Transverse colon (tissue), 4 donors: ENCODE measurements around the gene INMT. TPM values are rescaled to one million over a fixed set of nuclear protein-coding genes. Genes with fewer than 3 reads are reported as not detected.

Experiments
- DNase-seq: peaks from one replicate; pipeline ENCODE4 v3.0.0-alpha.2; 2019
- H3K27ac ChIP-seq, 4 donors: fragments of 200-600 bp; sonication (generic); 2 replicates each; pipeline ENCODE4 v1.5.1; 2016 to 2018; ENCODE audit warnings: inconsistent platforms in 4 of 4
- H3K27me3 ChIP-seq: fragments of 200-600 bp; sonication (generic); 2 replicates; pipeline ENCODE4 v1.5.1; 2017; ENCODE audit warnings: inconsistent platforms
- H3K36me3 ChIP-seq, 4 donors: fragments of 200-600 bp; sonication (generic); 2 replicates each; pipeline ENCODE4 v1.5.1; 2017 to 2019; ENCODE audit warnings: inconsistent platforms in 4 of 4
- H3K4me1 ChIP-seq, 4 donors: fragments of 200-600 bp; sonication (generic); 2 replicates each; pipeline ENCODE4 v1.5.1; 2017 to 2020; ENCODE audit warnings: inconsistent platforms in 4 of 4
- H3K4me3 ChIP-seq, 4 donors: fragments of 200-600 bp; sonication (generic); 1 replicate in 1 of 4; 2 replicates in 3 of 4; pipeline versions ENCODE4 v1.5.1 to v1.6.1; 2017 to 2019; ENCODE audit warnings: inconsistent platforms in 4 of 4
- H3K9me3 ChIP-seq, 2 donors: fragments of 200-600 bp; sonication (generic); 2 replicates each; pipeline ENCODE4 v1.5.1; 2017 to 2019; ENCODE audit warnings: inconsistent platforms in 2 of 2
- CTCF ChIP-seq, 5 experiments: fragments of 200-600 bp in 3 of 5; fragments of 450-650 bp in 2 of 5; sonication (generic) in 3 of 5; IDR thresholded peaks; 1 replicate in 2 of 5; 2 replicates in 3 of 5; pipeline ENCODE4 v1.5.1; 2016 to 2017; ENCODE audit warnings: antibody characterized with exemption in 5 of 5, inconsistent platforms in 3 of 5, mild to moderate bottlenecking in 2 of 5, moderate library complexity in 1 of 5
- EP300 ChIP-seq: sonication (generic); formaldehyde crosslinking; IDR thresholded peaks from one replicate; pipeline ENCODE4 v1.6.1; 2017; ENCODE audit warnings: antibody characterized with exemption, low read depth
- POLR2A ChIP-seq: fragments of 450-650 bp; IDR thresholded peaks from one replicate; pipeline ENCODE4 v1.6.1; 2016; ENCODE audit warnings: antibody characterized with exemption, mild to moderate bottlenecking, moderate library complexity
- POLR2AphosphoS5 ChIP-seq, 3 donors: sonication (generic); formaldehyde crosslinking; IDR thresholded peaks; one replicate each; pipeline ENCODE4 v1.6.1; 2016; ENCODE audit warnings: antibody characterized with exemption in 3 of 3
- WGBS, 2 donors: methylation state at CpG; one replicate each; pipeline ENCODE4 v1.1.5; 2018; ENCODE audit warnings: low coverage in 1 of 2; 5-methylcytosine and 5-hydroxymethylcytosine counted together
- in situ Hi-C, 4 donors: fragments of 200-750 bp; cut with MboI; loops; one replicate each; pipeline versions ENCODE4 v1.15.0 to v1.15.1; 2017; ENCODE audit warnings: low sequenced_read_pairs in 3 of 4, low pct_ligation_motif_present in 1 of 4, low pct_unique_long_range_greater_than_20kb in 1 of 4
- intact Hi-C: fragments of 100-400 bp; cut with DNase I; formaldehyde crosslinking; loops from one replicate; pipeline ENCODE4 v1.15.1; 2023; ENCODE audit warnings: low total_unique reads
- total RNA-seq, 4 donors: library from RNA; depleted of rRNA; stranded (reverse); fragments of >200 nt; gene quantifications; one replicate each; pipeline ENCODE4 v1.1.0, GENCODE V29; 2016

The INMT gene
- total RNA-seq, 4 donors from 2014 or later: 3.8 to 15.5 (median 8.7) TPM

DNA sequence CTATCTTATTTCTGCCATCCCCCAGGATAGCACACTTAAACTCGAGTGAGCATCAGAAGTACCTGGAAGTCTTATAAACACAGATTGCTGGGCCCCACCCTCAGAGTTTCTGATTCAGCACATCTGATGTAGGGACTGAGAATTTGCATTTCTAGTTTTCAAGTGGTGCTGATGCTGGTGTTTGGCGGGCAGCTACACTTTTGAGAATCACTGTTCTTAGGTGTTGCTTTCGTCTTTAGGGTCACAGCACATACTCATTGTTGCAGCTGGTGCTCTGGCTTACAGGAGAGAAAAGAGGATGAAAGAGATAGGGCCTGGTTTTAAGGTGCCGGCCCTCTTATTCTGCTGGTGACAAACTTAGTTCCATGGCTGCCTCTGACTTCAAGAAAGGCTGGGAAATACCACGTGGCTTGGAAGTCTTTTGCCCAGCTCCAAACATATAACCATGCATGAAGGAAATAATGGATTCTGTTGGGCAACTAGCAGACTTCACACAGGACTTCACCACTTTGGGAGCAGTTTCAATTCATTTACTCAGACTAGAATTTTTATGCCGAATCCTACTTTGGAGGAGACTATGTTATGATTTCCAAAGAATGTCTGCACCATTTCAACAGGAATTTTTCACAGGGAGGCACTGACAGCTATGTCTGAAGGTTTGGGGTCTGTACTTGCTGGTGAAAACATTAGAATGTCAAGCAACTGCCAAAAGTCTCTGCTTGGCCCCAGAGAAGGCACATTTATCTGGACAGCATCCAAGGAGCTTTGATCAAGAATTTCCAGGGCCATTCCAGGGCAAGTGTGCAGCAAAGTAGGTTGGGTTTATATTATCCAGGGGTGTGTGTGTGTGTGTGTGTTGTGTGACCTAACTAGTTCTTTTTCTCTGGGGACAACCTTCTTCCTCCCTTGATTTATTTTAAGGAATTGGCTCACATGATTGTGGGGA, 12.4 kb downstream of the INMT start:
- in situ Hi-C loops: no loop called here
- H3K4me3 ChIP-seq: no peak overlapping the region
- intact Hi-C loops: no loop called here

DNA sequence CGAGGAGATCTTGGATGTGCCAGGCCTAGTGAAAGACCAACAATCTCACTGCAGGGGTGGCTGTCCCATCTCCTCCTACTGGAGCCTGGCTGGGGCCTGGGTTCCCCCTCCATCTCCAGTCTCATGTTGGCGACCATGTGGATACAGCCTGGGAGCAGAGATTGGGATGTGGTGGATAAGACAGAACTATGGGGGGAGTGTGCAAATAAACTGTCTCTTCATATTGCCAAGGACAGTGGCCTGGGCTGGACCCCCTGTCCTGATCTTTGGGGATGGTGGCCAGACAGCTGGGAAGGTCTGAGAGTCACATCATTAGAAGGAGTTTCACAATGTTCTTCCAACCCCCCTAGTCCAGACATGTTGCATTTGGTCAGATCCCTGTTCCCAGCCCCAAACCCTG, 13.5 kb downstream of the INMT start:
- DNase-seq: no peak
- Histone ChIP-seq H3K9me3 (no peaks in the 10 kb centered on the region), H3K27ac (peak overlapping the region in 3 of 4 donors; percentile 30 to 43 (median 37)), H3K4me3 (no peak overlapping the region), H3K27me3 (no peaks in the 10 kb centered on the region), H3K4me1 (peaks cover 0 to 14% (median 0%) of the 10 kb centered on the region in 4 donors), H3K36me3 (no peaks in the 10 kb centered on the region)
- intact Hi-C loops (no loop called here), in situ Hi-C loops (no loop called here)
- TF ChIP-seq POLR2AphosphoS5 (IDR thresholded peaks at IDR 0.05): no peak
- TF ChIP-seq EP300: no peak
- TF ChIP-seq POLR2A: no peak
- TF ChIP-seq CTCF (IDR thresholded peaks at IDR 0.05): no peak
- WGBS, 2 donors: 100% methylated on average over 2 of the region's 2 CpGs; no CpG with 5 or more reads in 1 of the 2 donors

More for the DNA sequence above, 12.4 kb downstream of the INMT start:
- TF ChIP-seq POLR2AphosphoS5 (IDR thresholded peaks at IDR 0.05): peak in 1 of 3 donors; percentile 13
- TF ChIP-seq CTCF (IDR thresholded peaks at IDR 0.05): no peak
- H3K4me1 ChIP-seq: peaks cover 0 to 12% (median 0%) of the 10 kb centered on the region in 4 donors
- H3K27me3 ChIP-seq: no peaks in the 10 kb centered on the region
- DNase-seq: no peak
- no peaks in the 10 kb centered on the region for H3K36me3 ChIP-seq
- WGBS, 2 donors: 68 to 80% methylated on average over 1 to 6 of the region's 6 CpGs
- no peaks in the 10 kb centered on the region for H3K9me3 ChIP-seq
- H3K27ac ChIP-seq: peak overlapping the region in 3 of 4 donors; percentile 43 to 54 (median 50)

- Histone ChIP-seq H3K4me1 (peaks cover 5 to 19% (median 7%) of the 10 kb centered on the region in 4 donors), H3K9me3 (no peaks in the 10 kb centered on the region), H3K27me3 (no peaks in the 10 kb centered on the region), H3K4me3 (peak overlapping the region; percentile 82 to 93 (median 89)), H3K27ac (peak overlapping the region; percentile 79 to 93 (median 86)), H3K36me3 (no peaks in the 10 kb centered on the region)
- in situ Hi-C loops (no loop called here), intact Hi-C loops (no loop called here)
- WGBS, 2 donors: 68 to 88% methylated on average over 4 to 9 of the region's 9 CpGs
- DNase-seq: no peak
- no peak for TF ChIP-seq POLR2AphosphoS5 (IDR thresholded peaks at IDR 0.05)
- no peak for TF ChIP-seq POLR2A
- no peak for TF ChIP-seq EP300
- TF ChIP-seq CTCF (IDR thresholded peaks at IDR 0.05): no peak
Observed at GRCh38 chr7:30770845-30771173, 18.9 kb downstream of the INMT start.

- H3K9me3 ChIP-seq: no peaks in the 10 kb centered on the region
- WGBS, 2 donors: 2% methylated on average over 47 of the region's 62 CpGs; no CpG with 5 or more reads in 1 of the 2 donors
- in situ Hi-C loops (no loop called here), intact Hi-C loops (no loop called here)
- TF ChIP-seq CTCF (IDR thresholded peaks at IDR 0.05) (no peak), POLR2AphosphoS5 (IDR thresholded peaks at IDR 0.05) (peak in 2 of 3 donors; percentile 15 to 42), POLR2A (peak; percentile 13)
- H3K27ac ChIP-seq: peak within 1 kb of the TSS; percentile 79 to 93 (median 86)
- H3K4me3 ChIP-seq: peak within 1 kb of the TSS; percentile 82 to 93 (median 89)
- DNase-seq: peak; percentile 84
- H3K4me1 ChIP-seq: peaks cover 5 to 19% (median 7%) of the 10 kb centered on the region in 4 donors
- no peaks in the 10 kb centered on the region for H3K27me3 ChIP-seq
- H3K36me3 ChIP-seq: no peaks in the 10 kb centered on the region
Observed at GRCh38 chr7:30771174-30771879, 19.4 kb downstream of the INMT start, which contains the start of gene MINDY4. MINDY4 (plus strand) TSS chr7:30771417; CDS start chr7:30771494, 77 bp downstream.
